H1 (cell line): ENCODE data around the gene LCE7A. TPM values are rescaled to one million over a fixed set of nuclear protein-coding genes. Genes with fewer than 3 reads are reported as not detected.

Experiments used
- CTCF ChIA-PET: fragments of 300-600 bp; sonication (Branson Sonifier 250); formaldehyde crosslinking; loops from one replicate; lab custom pipeline; 2021; ENCODE audit not compliant: partially characterized antibody; lab: Charles Lee
- POLR2A ChIA-PET: fragments of 300-600 bp; sonication (Branson Sonifier 250); formaldehyde crosslinking; loops from one replicate; lab custom pipeline; 2021; ENCODE audit warnings: inconsistent platforms; ENCODE audit not compliant: partially characterized antibody; lab: Charles Lee
- DNase-seq, 2 experiments: peaks; one replicate each; pipeline versions ENCODE4 v3.0.0 to v3.0.0-alpha.2; 2010 to 2022; ENCODE audit warnings: low spot score in 2 of 2, low read depth in 1 of 2, mixed read lengths in 1 of 2
- FAIRE-seq: peaks from 2 replicates; lab custom pipeline; 2011; peaks lifted over from hg19 to GRCh38; lab: Jason Lieb, UNC
- H2AFZ ChIP-seq: 2 replicates; pipeline ENCODE4 v1.8.1; 2012; ENCODE audit warnings: low read length, inconsistent platforms
- H2AK5ac ChIP-seq: 2 replicates; pipeline ENCODE4 v1.6.1; 2013; ENCODE audit warnings: low read depth, low read length
- H2BK120ac ChIP-seq: replicated peaks from 2 replicates; pipeline ENCODE3; 2013; ENCODE audit warnings: low read depth, low read length, inconsistent platforms
- H2BK12ac ChIP-seq: 2 replicates; pipeline ENCODE4 v1.6.1; 2013; ENCODE audit warnings: low read depth, low read length
- H2BK15ac ChIP-seq: 2 replicates; pipeline ENCODE4 v1.6.1; 2013; ENCODE audit warnings: low read length
- H2BK20ac ChIP-seq: 2 replicates; pipeline ENCODE4 v1.6.1; 2013; ENCODE audit warnings: low read length
- H2BK5ac ChIP-seq: 2 replicates; pipeline ENCODE4 v1.6.1; 2013; ENCODE audit warnings: low read depth, low read length
- H3K14ac ChIP-seq: 2 replicates; pipeline ENCODE4 v1.6.1; 2013; ENCODE audit warnings: inconsistent platforms; ENCODE audit not compliant: insufficient read length
- H3K18ac ChIP-seq: 2 replicates; pipeline ENCODE4 v1.6.1; 2013; ENCODE audit warnings: low read length; ENCODE audit errors: extremely low read depth
- H3K23ac ChIP-seq: 2 replicates; pipeline ENCODE4 v1.6.1; 2013; ENCODE audit warnings: inconsistent platforms; ENCODE audit not compliant: insufficient read length
- H3K23me2 ChIP-seq: 2 replicates; pipeline ENCODE4 v1.6.1; 2013; ENCODE audit warnings: low read depth, low read length
- H3K27ac ChIP-seq: 2 replicates; pipeline ENCODE4 v1.6.1; 2011; ENCODE audit warnings: low read depth, low read length, inconsistent platforms
- H3K27me3 ChIP-seq, 4 experiments: replicated peaks in 1 of 4; 1 replicate in 1 of 4; 2 replicates in 3 of 4; pipeline versions ENCODE4 v1.6.1 to v1.8.1; 2011 to 2013; ENCODE audit warnings: low read length in 3 of 4, mild to moderate bottlenecking in 3 of 4, inconsistent platforms in 2 of 4, mixed read lengths in 2 of 4, moderate library complexity in 1 of 4; ENCODE audit not compliant: control insufficient read depth in 3 of 4, insufficient read depth in 3 of 4; ENCODE audit errors: extremely low read depth in 1 of 4
- H3K36me3 ChIP-seq, 4 experiments: 2 replicates each; pipeline versions ENCODE4 v1.6.1 to v1.8.1; 2011 to 2013; ENCODE audit warnings: mild to moderate bottlenecking in 4 of 4, low read length in 3 of 4, moderate library complexity in 2 of 4, control low read depth in 1 of 4, inconsistent platforms in 1 of 4; ENCODE audit not compliant: insufficient read depth in 4 of 4, control insufficient read depth in 2 of 4
- H3K4ac ChIP-seq: replicated peaks from 2 replicates; pipeline ENCODE3; 2013; ENCODE audit warnings: low read length, low read depth, mixed read lengths, inconsistent platforms; ENCODE audit not compliant: insufficient read length
- H3K4me1 ChIP-seq, 4 experiments: replicated peaks in 1 of 4; 1 replicate in 1 of 4; 2 replicates in 3 of 4; pipeline versions ENCODE4 v1.6.1 to v1.8.1; 2011 to 2013; ENCODE audit warnings: low read length in 3 of 4, inconsistent platforms in 2 of 4, mixed read lengths in 1 of 4; ENCODE audit not compliant: insufficient read depth in 4 of 4, control insufficient read depth in 3 of 4
- H3K4me2 ChIP-seq, 2 experiments: 2 replicates each; pipeline versions ENCODE4 v1.6.1 to v1.8.1; 2011 to 2013; ENCODE audit warnings: low read depth in 2 of 2, low read length in 2 of 2, control low read depth in 1 of 2, inconsistent platforms in 1 of 2, mild to moderate bottlenecking in 1 of 2; ENCODE audit not compliant: insufficient read depth in 1 of 2
- H3K4me3 ChIP-seq, 4 experiments: fragments of 200-600, 300-600 bp in 1 of 4; sonication (generic), shearing (Covaris generic), sonication (Bioruptor Twin) in 1 of 4; 2 replicates each; pipeline versions ENCODE4 v1.5.1 to v1.8.1; 2011 to 2016; ENCODE audit warnings: low read length in 4 of 4, low read depth in 3 of 4, control low read depth in 2 of 4, inconsistent platforms in 2 of 4, mild to moderate bottlenecking in 2 of 4, mixed read lengths in 1 of 4, moderate library complexity in 1 of 4; ENCODE audit not compliant: insufficient read depth in 2 of 4; ENCODE audit errors: extremely low read depth in 1 of 4
- H3K56ac ChIP-seq: replicated peaks from 2 replicates; pipeline ENCODE3; 2013; ENCODE audit warnings: low read depth, mild to moderate bottlenecking, mixed read lengths, low read length, inconsistent platforms; ENCODE audit not compliant: insufficient read length
- H3K79me1 ChIP-seq: 2 replicates; pipeline ENCODE4 v1.6.1; 2013; ENCODE audit warnings: low read depth, low read length, control low read depth
- H3K79me2 ChIP-seq, 2 experiments: 2 replicates each; pipeline versions ENCODE4 v1.6.1 to v1.8.1; 2012 to 2013; ENCODE audit warnings: low read length in 2 of 2, mild to moderate bottlenecking in 2 of 2, inconsistent platforms in 1 of 2; ENCODE audit not compliant: insufficient read depth in 2 of 2, control insufficient read depth in 1 of 2
- H3K9ac ChIP-seq, 4 experiments: replicated peaks in 1 of 4; 1 replicate in 1 of 4; 2 replicates in 3 of 4; pipeline versions ENCODE4 v1.6.1 to v1.8.1; 2011 to 2013; ENCODE audit warnings: low read depth in 3 of 4, low read length in 3 of 4, control low read depth in 2 of 4, mild to moderate bottlenecking in 2 of 4, moderate library complexity in 2 of 4, inconsistent platforms in 1 of 4; ENCODE audit errors: extremely low read depth in 1 of 4
- H3K9me3 ChIP-seq, 2 experiments: 2 replicates each; pipeline versions ENCODE4 v1.6.1 to v1.8.1; 2012 to 2013; ENCODE audit warnings: mild to moderate bottlenecking in 2 of 2, moderate library complexity in 2 of 2, control low read depth in 1 of 2, inconsistent platforms in 1 of 2, low read depth in 1 of 2, low read length in 1 of 2, mixed read lengths in 1 of 2; ENCODE audit not compliant: insufficient read depth in 2 of 2
- H4K20me1 ChIP-seq, 2 experiments: replicated peaks in 1 of 2; 2 replicates each; pipeline versions ENCODE3 to v1.8.1; 2011 to 2013; ENCODE audit warnings: inconsistent platforms in 2 of 2, low read length in 2 of 2, mild to moderate bottlenecking in 1 of 2; ENCODE audit not compliant: insufficient read depth in 2 of 2, control insufficient read depth in 1 of 2
- H4K5ac ChIP-seq: 2 replicates; pipeline ENCODE4 v1.6.1; 2013; ENCODE audit warnings: low read length, low read depth, mixed read lengths, inconsistent platforms; ENCODE audit not compliant: insufficient read length
- H4K8ac ChIP-seq: 2 replicates; pipeline ENCODE4 v1.8.0; 2013; ENCODE audit warnings: mild to moderate bottlenecking, moderate library complexity, low read length, inconsistent platforms; ENCODE audit not compliant: insufficient read depth; ENCODE audit errors: extremely low read depth
- H4K91ac ChIP-seq: replicated peaks from 2 replicates; pipeline ENCODE3; 2013; ENCODE audit warnings: low read length, mixed read lengths, inconsistent platforms; ENCODE audit not compliant: insufficient read length
- CBX5 ChIP-seq: fragments of 300-800, 300-1000 bp; sonication (generic); IDR thresholded peaks from 2 replicates; pipeline ENCODE4 v1.7.1; 2016; ENCODE audit warnings: antibody characterized with exemption, low read length, low read depth
- CEBPB ChIP-seq: IDR thresholded peaks from 2 replicates; pipeline ENCODE4 v1.6.1; 2012; ENCODE audit warnings: low read depth, low read length
- CREB1 ChIP-seq: IDR thresholded peaks from 2 replicates; pipeline ENCODE4 v1.6.1; 2012; ENCODE audit warnings: inconsistent platforms
- EGR1 ChIP-seq: IDR thresholded peaks from 2 replicates; pipeline ENCODE4 v1.6.1; 2011; ENCODE audit warnings: low read depth, low read length, borderline replicate concordance
- FOSL1 ChIP-seq: IDR thresholded peaks from 2 replicates; pipeline ENCODE4 v1.6.1; 2011; ENCODE audit warnings: mild to moderate bottlenecking, low read depth, low read length, moderate library complexity; ENCODE audit not compliant: insufficient read depth
- NANOG ChIP-seq: IDR thresholded peaks from 2 replicates; pipeline ENCODE4 v1.6.1; 2011; ENCODE audit warnings: low read length, low read depth, mild to moderate bottlenecking, inconsistent platforms; ENCODE audit not compliant: insufficient read depth, poor library complexity, severe bottlenecking
- NRF1 ChIP-seq: IDR thresholded peaks from 2 replicates; pipeline ENCODE4 v1.6.1; 2011; ENCODE audit warnings: mild to moderate bottlenecking, low read depth, low read length, improper control_type of control experiment
- POLR2A ChIP-seq, 2 experiments: IDR thresholded peaks; 1 replicate in 1 of 2; 2 replicates in 1 of 2; pipeline ENCODE4 v1.6.1; 2011; ENCODE audit warnings: low read depth in 2 of 2, low read length in 2 of 2, mild to moderate bottlenecking in 2 of 2; ENCODE audit errors: control extremely low read depth in 1 of 2
- RAD21 ChIP-seq, 2 experiments: IDR thresholded peaks in 1 of 2; conservative IDR thresholded peaks in 1 of 2; 2 replicates each; pipeline ENCODE4 v1.6.1; 2011; ENCODE audit warnings: low read depth in 2 of 2, low read length in 2 of 2, improper control_type of control experiment in 1 of 2, inconsistent platforms in 1 of 2, mild to moderate bottlenecking in 1 of 2, moderate library complexity in 1 of 2
- SIN3A ChIP-seq, 2 experiments: IDR thresholded peaks in 1 of 2; conservative IDR thresholded peaks in 1 of 2; 2 replicates each; pipeline ENCODE4 v1.6.1; 2011 to 2012; ENCODE audit warnings: low read length in 2 of 2, improper control_type of control experiment in 1 of 2, low read depth in 1 of 2, mild to moderate bottlenecking in 1 of 2
- TCF12 ChIP-seq: IDR thresholded peaks from 2 replicates; pipeline ENCODE4 v1.6.1; 2011; ENCODE audit warnings: low read depth, mild to moderate bottlenecking, low read length
- TEAD4 ChIP-seq: IDR thresholded peaks from 2 replicates; pipeline ENCODE4 v1.6.1; 2012; ENCODE audit warnings: low read depth, low read length, inconsistent platforms, mixed read lengths
- YY1 ChIP-seq: IDR thresholded peaks from 2 replicates; pipeline ENCODE4 v1.6.1; 2011; ENCODE audit warnings: low read depth, mild to moderate bottlenecking, low read length
- WGBS, 2 experiments: shearing (Covaris generic) in 1 of 2; methylation state at CpG; one replicate each; pipeline versions ENCODE4 v1.1.6 to v1.1.7; 2013 to 2015; ENCODE audit warnings: low lambda C conversion rate in 2 of 2, mixed read lengths in 2 of 2, inconsistent platforms in 1 of 2, low coverage in 1 of 2, missing lambda C conversion rate in 1 of 2; ENCODE audit not compliant: insufficient replicate concordance in 2 of 2, insufficient coverage in 1 of 2, insufficient read length in 1 of 2; ENCODE audit errors: extremely low coverage in 1 of 2, missing lambda C conversion rate in 1 of 2; 5-methylcytosine and 5-hydroxymethylcytosine counted together
- polyA plus RNA-seq, 7 experiments: library from polyadenylated mRNA; depleted of rRNA in 3 of 7; stranded (reverse) in 5 of 7; unstranded in 2 of 7; fragments of >200 nt in 5 of 7; fragments of 200-250 nt in 2 of 7; gene quantifications; 1 replicate in 5 of 7; 2 replicates in 1 of 7; 4 replicates in 1 of 7; pipeline versions ENCODE4 v1.2.1 to v1.2.3, GENCODE V29; 2011 to 2013; ENCODE audit warnings: missing spikeins in 2 of 7, mixed read lengths in 2 of 7
- total RNA-seq: library from RNA; stranded (reverse); fragmentation: NEBNext Ultra II Directional; extraction: Animal tissue kit (Norgen Biotek cat#: 25700); gene quantifications from 2 replicates; pipeline ENCODE4 v1.2.1, GENCODE V29; 2021

The LCE7A gene
- total and polyA plus RNA-seq, 2 of the 8 experiments (the other 6 are each of a cell fraction or from before 2014, with no cell fraction given), result not detected

DNA sequence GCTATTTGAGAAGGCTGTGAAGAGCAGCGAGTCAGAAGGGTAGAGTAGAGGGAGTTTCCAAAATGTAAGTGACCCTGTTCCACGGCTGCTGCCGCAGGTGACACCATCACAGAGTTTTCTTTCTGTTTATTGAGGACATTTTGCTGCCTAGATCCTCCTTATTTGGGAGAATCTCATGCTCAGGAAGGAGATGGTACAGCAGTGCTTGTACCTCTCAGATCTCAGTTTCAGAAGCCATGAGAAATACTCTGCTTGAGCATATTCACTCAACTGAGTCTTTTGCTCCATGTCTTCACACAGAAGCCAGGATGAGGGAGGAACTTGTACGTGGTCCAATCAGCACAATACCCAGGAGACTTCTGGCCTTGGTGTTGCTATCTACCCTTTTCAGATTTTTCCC is 1.6 kb downstream of the LCE7A start:
- Histone ChIP-seq H3K79me1 (no peaks in the 10 kb centered on the region), H3K9ac (no peak overlapping the region), H3K4me1 (no peaks in the 10 kb centered on the region), H2BK20ac (no peak overlapping the region), H3K27ac (no peak overlapping the region), H3K4me3 (no peak overlapping the region), H4K91ac (no peak overlapping the region), H3K9me3 (peaks cover 64 to 79% of the 10 kb centered on the region in 2 experiments), H2BK15ac (no peak overlapping the region), H3K4ac (no peak overlapping the region), H4K20me1 (no peaks in the 10 kb centered on the region), H3K79me2 (no peaks in the 10 kb centered on the region), H3K4me2 (no peak overlapping the region), H4K5ac (no peak overlapping the region), H3K23me2 (no peaks in the 10 kb centered on the region), H3K56ac (no peak overlapping the region), H2AFZ (no peak overlapping the region), H3K27me3 (no peaks in the 10 kb centered on the region), H3K36me3 (peaks cover 0 to 3% (median 0%) of the 10 kb centered on the region in 4 experiments; a peak in 1 of 8 replicates), H3K18ac (no peak overlapping the region), H3K23ac (no peak overlapping the region), H2BK120ac (no peak overlapping the region), H2BK5ac (no peak overlapping the region), H3K14ac (no peak overlapping the region), H2AK5ac (no peak overlapping the region), H2BK12ac (no peak overlapping the region), H4K8ac (no peak overlapping the region)
- DNase-seq, result no peak
- WGBS, 2 experiments, result 66% methylated on average over 4 of the region's 4 CpGs; no CpG with 5 or more reads in 1 of the 2 experiments
- ChIA-PET CTCF (no interaction called here), POLR2A (no interaction called here)
- TF ChIP-seq YY1, result no peak
- TF ChIP-seq EGR1, result no peak
- no peak for TF ChIP-seq SIN3A (conservative IDR thresholded peaks at IDR 0.05 in 1 of 2, IDR thresholded peaks at IDR 0.05 in 1 of 2; ENCODE audit: low read depth in 1 of 2, low read length in 2 of 2)
- TF ChIP-seq TCF12, result no peak
- no peak for TF ChIP-seq NANOG
- TF ChIP-seq TEAD4, result no peak
- no peak for TF ChIP-seq CBX5
- TF ChIP-seq RAD21 (IDR thresholded peaks at IDR 0.05 in 1 of 2, conservative IDR thresholded peaks at IDR 0.05 in 1 of 2; ENCODE audit: low read depth in 2 of 2, low read length in 2 of 2), result no peak
- TF ChIP-seq FOSL1, result no peak
- no peak for TF ChIP-seq CREB1
- TF ChIP-seq NRF1, result no peak
- no peak for TF ChIP-seq CEBPB
- no peak for TF ChIP-seq POLR2A (IDR thresholded peaks at IDR 0.05; ENCODE audit: control extremely low read depth in 1 of 2, low read depth in 2 of 2, low read length in 2 of 2)
- no peak for FAIRE-seq
